Astrocyte (in vitro differentiated cells and primary cell): Measurements from ENCODE around the gene TMBIM4.

Experiments
- CTCF ChIP-seq: IDR thresholded peaks from 2 replicates; pipeline ENCODE4 v1.5.1; 2011; ENCODE audit warnings: low read depth, mild to moderate bottlenecking, inconsistent platforms, low read length, moderate library complexity; ENCODE audit not compliant: insufficient read depth
- EZH2 ChIP-seq: IDR thresholded peaks from 2 replicates; pipeline ENCODE4 v1.6.1; 2012; ENCODE audit warnings: mild to moderate bottlenecking, low read length, inconsistent platforms; ENCODE audit not compliant: insufficient read depth

- TF ChIP-seq EZH2, result no peak
- no peak for TF ChIP-seq CTCF
Measured at GRCh38 chr12:66139328-66139727, 30.5 kb downstream of the TMBIM4 start.
